Daoy (cell line): ENCODE data around the gene FERMT3. TPM values are rescaled to one million over a fixed set of nuclear protein-coding genes. Genes with fewer than 3 reads are reported as not detected.
"Not testable (repeated sequence)": the region's sequence is repeated elsewhere in the genome, so short reads cannot be mapped to it uniquely, and the experiment has no call there.

Experiments
- DNase-seq: peaks from one replicate; pipeline ENCODE4 v3.0.0-alpha.2; 2015; ENCODE audit warnings: low read depth
- total RNA-seq: library from RNA; depleted of rRNA; stranded (reverse); fragments of >200 nt; shearing (Covaris generic); gene quantifications from 2 replicates; pipeline ENCODE4 v1.2.3, GENCODE V29; 2014

The FERMT3 gene
- total RNA-seq, 1 experiment from 2014 or later: 5.7 TPM

DNA sequence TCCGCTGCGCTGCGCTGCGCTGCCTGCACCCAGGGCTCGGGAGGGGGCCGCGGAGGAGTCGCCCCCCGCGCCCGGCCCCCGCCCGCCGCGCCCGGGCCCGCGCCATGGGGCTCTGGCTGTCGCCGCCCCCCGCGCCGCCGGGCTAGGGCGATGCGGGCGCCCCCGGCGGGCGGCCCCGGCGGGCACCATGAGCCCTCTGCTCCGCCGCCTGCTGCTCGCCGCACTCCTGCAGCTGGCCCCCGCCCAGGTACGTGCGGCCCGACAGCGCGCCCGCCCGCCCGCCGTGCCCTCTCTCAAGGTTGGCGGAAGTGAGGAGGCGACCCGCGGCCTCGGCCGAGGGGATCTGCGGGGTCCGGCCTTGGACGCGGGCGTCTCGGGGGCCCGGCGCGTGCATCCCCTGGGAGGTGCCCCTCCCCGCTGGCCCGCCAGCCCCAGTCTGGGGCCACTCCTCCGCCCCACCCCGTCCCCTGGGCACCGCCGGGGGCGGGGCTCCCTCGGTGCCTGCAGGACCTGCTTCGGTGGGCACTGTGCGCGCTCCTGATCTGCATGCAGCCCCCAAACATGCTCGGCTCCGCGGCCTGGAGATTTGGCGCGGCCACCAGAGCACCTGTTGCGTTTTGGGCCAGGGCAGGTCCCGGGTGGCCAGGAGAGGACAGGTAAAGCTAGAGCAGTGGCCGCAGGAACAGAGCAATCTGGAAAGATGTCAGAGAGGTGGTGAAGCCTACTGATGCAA, 28.3 kb downstream of the FERMT3 start:
- peak; percentile 54 for DNase-seq

DNA sequence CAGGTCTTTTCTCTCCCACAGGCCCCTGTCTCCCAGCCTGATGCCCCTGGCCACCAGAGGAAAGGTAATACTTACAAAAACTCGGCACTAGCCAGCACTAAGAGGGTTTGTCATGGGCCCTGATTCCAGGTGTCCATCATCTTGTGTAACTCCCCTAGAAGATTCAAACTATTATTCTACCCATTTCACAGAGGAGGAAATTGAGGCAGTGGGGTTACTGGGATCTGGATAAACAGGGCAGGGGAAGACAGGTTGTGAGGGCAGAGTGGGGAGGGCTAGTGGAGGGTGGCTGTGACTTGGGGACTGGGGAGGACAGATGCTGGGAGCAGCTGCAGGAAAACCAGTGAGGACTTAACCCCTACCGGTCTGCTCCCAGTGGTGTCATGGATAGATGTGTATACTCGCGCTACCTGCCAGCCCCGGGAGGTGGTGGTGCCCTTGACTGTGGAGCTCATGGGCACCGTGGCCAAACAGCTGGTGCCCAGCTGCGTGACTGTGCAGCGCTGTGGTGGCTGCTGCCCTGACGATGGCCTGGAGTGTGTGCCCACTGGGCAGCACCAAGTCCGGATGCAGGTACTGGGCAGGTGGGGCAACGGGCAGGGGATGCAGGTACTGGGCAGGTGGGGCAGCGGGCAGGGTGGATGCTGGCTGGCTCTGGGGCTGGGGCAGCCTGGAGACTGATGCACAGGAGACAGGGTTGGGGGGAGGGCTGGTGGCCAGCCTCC, 29.1 kb downstream of the FERMT3 start:
- no peak for DNase-seq

DNA sequence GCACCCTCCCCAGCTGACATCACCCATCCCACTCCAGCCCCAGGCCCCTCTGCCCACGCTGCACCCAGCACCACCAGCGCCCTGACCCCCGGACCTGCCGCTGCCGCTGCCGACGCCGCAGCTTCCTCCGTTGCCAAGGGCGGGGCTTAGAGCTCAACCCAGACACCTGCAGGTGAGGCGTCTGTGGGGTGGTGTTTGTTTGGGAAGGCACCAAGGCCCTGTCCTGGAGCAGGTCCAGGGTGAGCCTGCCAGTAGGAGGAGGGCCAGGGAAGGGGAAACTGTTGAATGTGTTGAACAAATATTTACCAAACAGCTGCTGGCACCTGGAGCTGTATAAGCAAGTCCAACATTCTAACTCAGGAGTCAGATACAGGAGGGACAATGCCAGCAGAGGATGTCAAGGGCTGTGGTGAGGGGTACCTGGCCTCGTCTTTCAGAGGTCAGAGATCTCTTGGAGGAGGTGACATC, 31.0 kb downstream of the FERMT3 start:
- DNase-seq: no peak

DNA sequence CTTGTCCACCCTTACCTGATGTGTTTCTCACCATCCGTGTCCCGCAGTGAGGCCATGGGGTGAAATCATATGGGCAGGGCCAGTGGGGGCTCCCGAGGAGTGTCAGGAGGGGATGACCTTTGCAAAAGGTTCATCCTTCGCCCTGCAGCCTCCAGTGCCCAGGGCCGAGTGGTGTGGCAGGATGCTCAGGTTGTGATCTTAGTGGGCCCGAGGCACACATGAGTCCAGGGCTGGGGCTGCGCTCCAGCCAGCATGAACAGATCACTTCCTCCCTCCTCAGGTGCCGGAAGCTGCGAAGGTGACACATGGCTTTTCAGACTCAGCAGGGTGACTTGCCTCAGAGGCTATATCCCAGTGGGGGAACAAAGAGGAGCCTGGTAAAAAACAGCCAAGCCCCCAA, 31.6 kb downstream of the FERMT3 start:
- no peak for DNase-seq

DNA sequence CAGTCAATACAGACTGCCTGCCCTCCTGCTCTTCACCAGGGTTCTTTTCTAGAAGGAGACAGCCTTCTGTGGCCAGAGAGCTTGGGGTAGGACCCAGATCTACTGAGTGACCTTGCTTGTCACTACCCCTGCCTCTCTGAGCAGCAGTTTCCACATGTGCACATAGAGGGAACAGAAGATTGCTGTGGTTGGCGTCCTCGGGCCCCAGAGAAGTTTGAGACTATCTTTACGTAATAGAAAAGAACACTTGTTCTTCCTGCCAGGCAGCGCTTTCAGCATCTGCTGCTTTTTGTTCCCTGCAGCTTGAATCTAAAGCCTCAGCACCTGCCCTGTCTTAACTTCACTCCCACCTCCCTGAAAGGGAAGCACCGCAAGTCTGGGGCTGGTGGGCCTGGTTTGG, 32.5 kb downstream of the FERMT3 start:
- DNase-seq: no peak

DNA sequence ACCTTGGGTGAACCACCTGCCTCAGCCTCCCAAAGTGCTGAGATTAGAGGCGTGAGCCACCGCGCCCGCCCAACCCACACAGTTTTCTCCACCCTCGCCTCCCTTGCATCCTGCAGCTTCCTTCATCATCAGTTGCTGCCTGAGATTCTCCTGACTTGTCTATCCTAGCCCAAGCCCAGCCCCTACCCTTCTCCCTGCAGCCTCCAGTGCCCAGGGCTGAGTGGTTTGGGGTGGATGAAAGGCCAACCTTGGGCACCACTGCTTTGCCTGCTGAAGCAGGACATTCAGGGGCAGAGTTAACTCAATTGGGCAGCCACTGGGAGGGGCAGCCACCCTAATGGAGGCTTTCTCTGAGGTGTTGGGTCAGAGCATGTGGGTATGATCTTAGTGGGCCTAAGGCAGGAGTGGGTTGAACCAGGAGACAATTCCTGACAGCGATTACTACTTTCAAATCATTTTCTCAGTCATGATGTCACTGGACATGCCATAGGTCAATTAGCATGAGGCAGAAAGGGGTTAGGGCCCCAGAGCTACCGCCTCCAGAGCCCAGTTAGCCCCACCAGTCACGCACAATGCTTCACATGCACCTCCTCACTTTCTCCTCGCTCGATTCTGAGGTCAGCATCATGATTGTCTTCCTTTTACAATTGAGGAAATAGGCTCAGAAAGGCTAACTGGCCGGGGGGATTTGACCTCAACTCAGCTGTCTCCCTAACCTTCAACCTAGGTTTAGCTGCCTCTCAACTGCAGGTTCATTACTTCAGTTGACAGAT, 33.3 kb downstream of the FERMT3 start:
- no peak for DNase-seq

DNA sequence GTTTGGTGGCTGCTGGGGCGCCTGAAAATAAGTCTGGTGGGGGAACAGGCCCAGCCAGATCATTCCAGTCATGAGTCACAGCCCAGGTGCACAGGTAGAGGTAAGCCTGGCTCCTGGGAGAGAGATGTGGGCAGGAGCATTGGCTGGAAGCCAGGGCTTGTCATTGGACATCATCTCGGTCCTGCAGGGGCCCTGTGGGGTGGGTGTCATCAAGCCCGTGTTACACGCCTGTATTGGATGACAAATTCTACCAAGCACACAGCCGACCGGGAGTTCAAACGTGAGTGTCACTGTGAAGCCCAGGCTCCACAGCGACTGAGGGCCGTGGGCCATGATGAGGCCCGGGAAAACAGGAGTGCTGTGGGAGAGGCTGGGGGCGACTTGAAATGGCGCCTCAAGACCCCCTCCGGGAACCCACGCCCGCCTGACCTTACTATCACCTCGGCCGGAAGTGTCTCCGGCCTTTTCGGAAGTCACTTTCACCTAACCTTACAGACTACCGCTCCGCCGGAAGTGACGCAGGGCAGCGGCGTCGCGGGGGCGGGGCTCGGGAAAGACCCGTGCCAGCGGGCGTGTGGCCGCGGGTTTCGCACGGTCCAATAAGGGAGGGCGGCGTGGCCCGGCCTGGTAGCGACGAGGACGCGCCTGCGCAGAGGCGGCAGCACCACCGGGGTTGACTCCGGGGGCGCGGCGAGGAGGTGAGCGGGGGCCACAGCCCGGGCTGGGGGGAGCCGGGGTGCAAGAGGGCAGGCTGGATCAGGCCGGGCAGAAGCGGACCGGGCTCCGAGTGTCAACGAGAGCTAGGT, 34.1 kb downstream of the FERMT3 start, which contains the start of gene FKBP2:
FKBP2 (plus strand) TSS at position 661 of the 806 bp plus-strand sequence. CDS start 1,293 bp downstream, outside the sequence.
- DNase-seq: peak; percentile 98

DNA sequence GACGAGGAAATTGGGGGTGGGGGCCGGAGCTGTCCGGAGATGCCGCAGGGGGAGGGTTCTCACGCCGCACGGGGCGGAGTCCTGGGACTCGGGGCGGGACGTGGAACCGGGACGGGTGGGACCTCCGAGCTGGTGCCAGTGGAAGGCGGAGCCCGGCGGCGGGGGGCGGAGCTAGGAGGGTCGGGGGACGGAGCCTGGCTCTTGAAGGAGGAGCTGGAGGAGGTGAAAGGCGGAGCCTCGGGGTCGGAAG, 34.6 kb downstream of the FERMT3 start:
- DNase-seq: peak; percentile 99

DNA sequence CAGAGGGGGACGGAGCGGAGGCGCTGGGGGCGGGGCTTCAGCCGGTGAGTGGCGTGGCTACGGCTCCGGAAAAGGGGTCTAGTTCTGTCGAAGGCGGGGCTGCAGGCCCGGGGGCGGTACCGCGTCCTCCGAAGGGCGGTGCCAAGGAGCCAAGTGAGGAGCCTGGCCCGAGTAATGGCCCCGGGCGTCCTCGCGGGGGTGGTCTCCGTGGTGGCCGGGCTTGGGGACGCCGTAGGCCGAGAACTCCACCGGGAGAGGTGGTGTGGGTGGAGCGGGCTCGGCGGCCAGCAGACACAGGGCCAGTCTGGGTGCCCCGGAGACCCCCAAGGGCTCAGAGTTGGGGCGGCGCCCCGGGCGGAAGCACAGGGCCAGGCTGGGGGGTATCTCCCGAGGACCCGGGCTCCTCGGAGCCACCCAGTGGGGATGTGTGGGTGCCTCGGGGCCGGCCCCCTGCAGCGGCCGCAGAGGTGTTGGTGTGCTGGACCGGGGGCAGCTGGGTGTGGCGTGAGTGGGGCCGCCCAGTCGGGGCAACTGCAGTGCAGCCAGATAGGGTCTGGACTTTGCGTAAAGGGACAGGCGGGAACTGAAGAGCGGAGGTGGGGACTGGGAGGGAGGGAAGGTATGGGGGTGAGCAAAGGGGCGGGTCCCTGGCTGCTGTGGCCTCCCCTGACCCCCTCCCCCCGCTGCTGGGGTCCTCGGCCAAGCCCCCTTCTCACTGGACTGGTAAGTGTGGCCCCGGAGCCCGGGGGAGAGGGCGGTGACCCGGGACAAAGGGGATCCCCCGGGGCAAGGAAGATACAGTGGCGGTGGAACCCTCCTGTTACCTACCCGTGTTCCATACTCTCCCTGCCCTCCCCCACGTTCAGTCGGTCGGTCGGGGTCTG, 35.2 kb downstream of the FERMT3 start:
- peak; percentile 63 for DNase-seq

DNA sequence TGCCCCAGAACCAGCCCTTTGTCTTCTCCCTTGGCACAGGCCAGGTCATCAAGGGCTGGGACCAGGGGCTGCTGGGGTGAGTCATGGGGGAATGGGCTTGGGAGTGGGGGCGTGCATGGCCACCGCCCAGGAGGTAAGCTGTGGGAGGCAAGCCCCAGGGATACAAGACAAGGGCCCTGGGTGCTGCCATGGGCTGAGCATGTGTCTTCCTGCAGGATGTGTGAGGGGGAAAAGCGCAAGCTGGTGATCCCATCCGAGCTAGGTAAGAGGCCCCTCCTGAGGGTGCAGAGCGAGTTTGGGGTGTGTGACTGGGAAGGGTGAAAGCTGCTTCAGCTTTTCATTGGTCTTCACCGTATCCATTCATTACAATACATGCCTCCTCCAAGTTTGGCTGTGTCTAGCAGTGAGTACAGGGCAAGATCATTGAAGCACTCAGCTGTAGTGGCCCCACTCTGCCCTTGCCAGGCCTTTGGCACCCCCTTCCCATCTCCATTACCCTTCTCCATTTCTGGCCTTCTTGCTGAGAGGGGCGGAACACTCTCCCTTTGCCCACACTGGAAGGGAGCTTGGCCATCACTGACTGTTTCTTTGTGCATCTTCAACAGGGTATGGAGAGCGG, 36.8 kb downstream of the FERMT3 start:
- no peak for DNase-seq

DNA sequence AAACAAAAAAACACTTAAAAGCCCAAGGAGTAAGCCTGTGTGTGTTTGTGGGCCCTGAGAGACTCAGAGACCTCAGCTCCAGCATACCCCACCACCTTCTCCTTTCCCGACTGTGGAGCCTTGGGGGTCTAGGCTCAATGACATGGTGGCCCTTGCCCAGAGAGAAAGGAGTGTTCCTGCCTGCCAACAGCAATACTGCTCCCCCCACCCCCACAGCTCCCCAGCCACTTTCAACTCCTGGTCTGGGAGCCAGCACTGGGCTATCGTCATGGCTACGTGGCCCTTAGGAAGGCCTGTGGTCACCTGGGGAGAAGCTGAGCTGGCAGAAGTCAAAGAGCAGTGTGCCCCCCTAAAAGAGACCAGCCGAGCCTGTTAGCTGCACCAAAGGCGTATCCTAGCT, 37.6 kb downstream of the FERMT3 start:
- no peak for DNase-seq

DNA sequence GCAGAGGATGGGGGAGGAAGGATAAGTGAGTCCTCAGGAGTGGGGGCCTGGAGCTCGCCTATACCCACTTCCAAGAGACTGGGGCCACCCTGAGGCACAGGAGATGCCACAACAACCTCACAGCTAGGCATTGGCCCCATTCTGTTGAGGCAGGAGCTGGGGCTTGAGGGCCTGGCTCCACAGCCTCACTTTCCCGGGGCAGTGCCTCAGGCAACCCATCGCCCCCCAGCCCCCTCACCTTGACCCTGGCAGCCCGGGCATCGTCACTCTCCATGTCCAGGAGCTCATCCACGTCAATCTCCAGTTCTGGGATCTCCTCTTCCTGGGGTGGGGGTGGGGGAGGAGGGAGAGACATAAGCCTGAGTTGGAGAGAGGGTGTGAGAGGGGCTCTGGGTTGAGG, 38.4 kb downstream of the FERMT3 start:
- DNase-seq: no peak

DNA sequence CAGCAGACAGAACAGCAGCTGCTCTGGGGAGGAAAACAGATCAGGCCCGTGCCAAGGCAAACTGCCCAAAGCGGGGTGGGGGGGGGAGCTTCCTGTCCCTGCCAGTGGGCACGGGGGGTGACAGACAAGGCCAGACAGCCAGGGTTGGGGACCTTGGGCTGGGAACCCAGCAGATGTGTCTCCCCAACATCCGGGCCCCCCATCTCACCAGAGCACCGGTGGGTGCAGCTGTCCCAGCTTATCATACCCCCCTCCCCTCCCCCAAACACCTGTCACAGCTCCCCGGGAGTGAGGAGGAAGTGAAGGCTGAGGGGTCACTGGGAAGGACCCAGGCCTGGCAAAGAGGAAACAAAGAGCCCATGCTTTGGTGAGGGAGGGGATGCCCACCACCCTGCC, 38.9 kb downstream of the FERMT3 start:
- DNase-seq: no peak

DNA sequence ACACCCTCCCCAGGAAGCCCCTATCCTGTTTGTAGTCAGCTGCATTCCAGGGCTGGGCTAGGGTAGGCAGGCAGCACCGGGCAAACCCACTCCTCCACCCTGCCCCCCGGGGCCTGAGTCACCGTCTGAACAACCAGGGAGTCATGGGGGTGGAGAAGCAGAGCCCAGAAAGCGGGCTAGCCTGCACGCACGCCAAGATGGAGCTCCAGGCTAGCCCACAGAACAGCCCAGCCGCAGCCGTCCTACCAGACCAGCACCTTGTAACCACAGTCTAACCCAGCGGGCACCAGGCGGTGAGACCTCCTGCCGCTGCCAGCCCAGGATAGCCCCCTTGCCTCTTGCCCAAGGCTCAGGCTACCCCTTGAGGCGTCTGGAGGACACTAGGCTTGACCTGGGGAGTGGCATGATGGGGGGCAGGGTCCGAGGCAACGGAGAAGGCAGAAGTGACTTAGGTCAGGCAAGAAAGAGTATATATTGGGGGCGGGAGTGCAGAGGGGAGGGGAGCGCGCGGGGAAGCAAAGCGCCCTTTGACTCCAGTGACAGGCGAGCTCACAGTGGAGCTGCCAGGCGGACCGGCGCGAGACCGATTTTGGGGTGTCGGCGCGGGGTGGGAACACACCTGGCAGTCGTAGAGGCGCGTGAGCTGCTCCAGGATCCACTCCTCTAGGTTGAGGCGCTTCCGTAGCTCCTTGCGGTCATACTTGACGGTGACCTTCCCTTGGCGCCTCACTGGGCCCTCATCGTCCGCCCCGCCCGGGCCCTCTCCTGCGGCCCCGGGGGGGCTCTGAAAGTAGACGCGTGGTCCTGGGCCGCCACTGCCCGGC, 39.5 kb downstream of the FERMT3 start:
- DNase-seq: peak; percentile 97

DNA sequence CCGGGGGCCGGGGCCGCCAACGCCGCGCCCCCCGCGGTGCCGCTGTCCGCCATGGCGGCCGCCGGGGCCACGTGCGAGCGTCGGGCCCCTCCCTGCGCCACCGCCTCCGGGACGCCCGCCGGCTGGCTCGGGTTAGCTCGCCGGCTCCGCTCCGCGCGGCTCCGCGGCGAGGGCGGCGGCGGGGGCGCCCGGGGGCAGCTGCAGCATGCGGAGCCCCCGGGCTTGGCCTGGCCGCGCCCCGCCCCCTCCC, 40.0 kb downstream of the FERMT3 start:
- DNase-seq: not testable (repeated sequence)

DNA sequence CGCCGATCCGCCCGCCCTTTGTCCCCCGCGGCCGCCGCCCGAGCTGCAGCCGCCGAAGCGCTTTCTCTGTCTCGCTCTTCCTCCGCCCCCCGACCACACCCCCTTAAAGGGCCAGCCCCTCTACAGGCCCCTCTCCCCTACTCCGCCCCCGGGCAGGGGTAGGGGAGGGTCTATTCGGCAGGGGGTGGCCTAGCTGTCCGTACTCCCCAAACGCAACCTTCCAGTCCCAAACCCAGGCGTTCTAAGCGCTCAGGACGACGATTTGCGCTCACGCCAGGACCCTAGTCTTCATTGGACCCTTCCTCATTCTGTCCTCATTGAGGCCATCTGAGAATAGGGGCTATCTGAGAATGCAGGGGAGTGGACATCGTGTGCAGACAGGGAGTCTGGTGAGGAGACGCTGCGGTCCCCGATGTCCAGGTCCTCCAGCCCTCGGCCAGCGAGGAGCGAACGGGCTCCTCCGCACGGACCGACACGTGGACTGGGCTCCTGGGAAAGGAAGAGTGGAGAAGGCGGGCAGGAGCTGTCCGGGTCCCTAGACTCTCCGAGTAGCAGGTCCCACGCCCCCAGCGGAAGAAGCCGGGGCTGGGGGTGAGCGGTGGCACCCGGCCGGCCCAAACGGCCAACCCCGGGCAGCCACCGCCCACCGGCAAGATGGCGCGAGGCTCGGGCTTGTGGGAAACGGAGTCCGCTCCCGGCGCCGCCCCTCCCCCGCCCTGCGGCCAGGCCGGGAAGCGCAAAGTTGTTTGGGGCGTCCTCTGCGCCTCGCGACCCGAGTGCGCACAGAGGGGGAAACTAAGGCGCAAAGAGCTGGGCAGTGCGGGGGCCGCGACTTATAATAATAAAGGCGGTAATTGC, 40.6 kb downstream of the FERMT3 start, which contains the start of gene PPP1R14B:
PPP1R14B (minus strand) TSS at position 73 of the 858 bp plus-strand sequence. CDS start 270 bp downstream, outside the sequence.
- peak; percentile 91 for DNase-seq

DNA sequence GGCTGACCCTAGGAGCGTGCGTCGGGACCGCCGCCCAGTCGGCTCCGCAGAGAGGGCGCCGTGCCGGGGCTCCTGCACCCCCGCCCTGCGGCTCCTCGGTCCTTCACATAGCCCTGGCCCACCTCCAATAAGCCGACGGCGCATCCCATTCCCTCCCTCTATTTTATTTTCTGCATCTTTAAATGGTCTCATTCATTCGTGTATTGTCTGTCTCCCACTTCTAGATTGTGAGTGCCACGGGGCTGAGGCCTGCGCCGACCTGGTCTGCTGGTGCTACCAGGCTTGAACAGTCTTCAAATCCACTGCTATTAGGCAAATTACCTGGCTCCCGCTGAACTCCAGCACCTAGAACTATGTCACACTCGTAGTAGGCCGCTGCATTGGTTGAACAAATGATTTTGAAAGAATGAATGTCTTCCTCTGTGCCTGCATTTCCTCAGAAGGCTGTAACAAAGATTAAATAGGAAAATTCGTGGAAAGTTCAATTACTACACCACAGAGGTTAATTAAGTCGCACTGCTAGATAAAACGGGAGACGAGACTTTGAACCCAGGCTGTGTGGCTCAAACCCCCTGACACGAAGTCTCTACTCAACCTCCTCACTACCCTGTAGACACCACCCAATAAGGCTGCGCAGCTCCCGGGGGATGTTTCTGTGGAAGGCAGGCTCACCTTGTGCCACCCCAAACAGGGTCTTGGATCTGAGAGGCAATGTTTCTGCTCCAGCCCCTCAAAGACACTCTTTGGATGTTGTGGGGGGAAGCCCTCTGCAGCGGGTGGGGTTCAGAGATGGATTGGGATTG, 41.4 kb downstream of the FERMT3 start:
- DNase-seq: no peak

DNA sequence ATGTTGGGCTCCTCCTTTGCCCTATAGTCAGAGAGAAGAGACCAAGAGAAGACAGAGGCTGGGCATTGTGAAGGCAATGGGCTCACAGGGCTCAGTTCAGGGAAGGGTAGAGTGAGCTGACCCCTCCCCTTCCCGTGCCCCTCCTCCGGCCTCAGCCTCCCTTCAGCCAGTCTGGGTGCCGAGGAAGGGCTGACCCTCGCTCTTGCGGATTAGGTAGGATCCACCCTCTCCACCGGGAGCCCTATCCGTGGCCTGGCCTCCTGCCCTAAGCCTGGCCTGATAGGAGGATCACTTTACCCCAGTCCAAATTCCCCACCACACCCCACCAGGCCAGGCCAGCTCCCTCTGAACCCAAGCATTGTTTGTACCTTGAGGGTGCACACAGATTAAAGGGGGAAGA, 42.1 kb downstream of the FERMT3 start:
- no peak for DNase-seq
